ENCODE measurements around the gene RGSL1. TPM values are rescaled to one million over a fixed set of nuclear protein-coding genes. Genes with fewer than 3 reads are reported as not detected.

RGSL1 gene
- total RNA-seq, 2 experiments from 2014 or later, result not detected

GRCh38 chr1:182560392-182560984, 110.5 kb downstream of the RGSL1 start:
- no peak for DNase-seq (ENCODE audit: low spot score)
- H3K4me1 ChIP-seq (ENCODE audit: insufficient read depth, low read length, poor library complexity, severe bottlenecking), result peaks cover 7% of the 10 kb centered on the region
- no peaks in the 10 kb centered on the region for H4K20me1 ChIP-seq (ENCODE audit: insufficient read depth, low read length)
- TF ChIP-seq EZH2phosphoT487 (IDR thresholded peaks at IDR 0.05; ENCODE audit: borderline replicate concordance, low read depth, low read length), result no peak
- TF ChIP-seq, protein P1, sequence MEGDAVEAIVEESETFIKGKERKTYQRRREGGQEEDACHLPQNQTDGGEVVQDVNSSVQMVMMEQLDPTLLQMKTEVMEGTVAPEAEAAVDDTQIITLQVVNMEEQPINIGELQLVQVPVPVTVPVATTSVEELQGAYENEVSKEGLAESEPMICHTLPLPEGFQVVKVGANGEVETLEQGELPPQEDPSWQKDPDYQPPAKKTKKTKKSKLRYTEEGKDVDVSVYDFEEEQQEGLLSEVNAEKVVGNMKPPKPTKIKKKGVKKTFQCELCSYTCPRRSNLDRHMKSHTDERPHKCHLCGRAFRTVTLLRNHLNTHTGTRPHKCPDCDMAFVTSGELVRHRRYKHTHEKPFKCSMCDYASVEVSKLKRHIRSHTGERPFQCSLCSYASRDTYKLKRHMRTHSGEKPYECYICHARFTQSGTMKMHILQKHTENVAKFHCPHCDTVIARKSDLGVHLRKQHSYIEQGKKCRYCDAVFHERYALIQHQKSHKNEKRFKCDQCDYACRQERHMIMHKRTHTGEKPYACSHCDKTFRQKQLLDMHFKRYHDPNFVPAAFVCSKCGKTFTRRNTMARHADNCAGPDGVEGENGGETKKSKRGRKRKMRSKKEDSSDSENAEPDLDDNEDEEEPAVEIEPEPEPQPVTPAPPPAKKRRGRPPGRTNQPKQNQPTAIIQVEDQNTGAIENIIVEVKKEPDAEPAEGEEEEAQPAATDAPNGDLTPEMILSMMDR (conservative IDR thresholded peaks at IDR 0.05; ENCODE audit: low read length), result no peak
- H3K79me2 ChIP-seq (ENCODE audit: insufficient read depth, low read depth, low read length), result no peaks in the 10 kb centered on the region
- ChIA-PET CTCF (ENCODE audit: unreplicated experiment) (no interaction called here), POLR2A (no interaction called here)
- no peak overlapping the region for H3K27ac ChIP-seq (ENCODE audit: low read depth, low read length, poor library complexity, severe bottlenecking)
- H3K36me3 ChIP-seq (ENCODE audit: insufficient read depth, low read length), result no peaks in the 10 kb centered on the region
- no peak overlapping the region for H3K4me2 ChIP-seq (ENCODE audit: low read length)
- no peak overlapping the region for H2AFZ ChIP-seq (ENCODE audit: low read length)
- intact Hi-C loops (cut with micrococcal nuclease; ENCODE audit: unreplicated experiment), result loop anchor here (10.0 kb wide), 1 partner anchor 116 kb away; no protein-coding TSS in a partner anchor
- no peak overlapping the region for H3K4me3 ChIP-seq (ENCODE audit: low read depth, low read length, poor library complexity, severe bottlenecking)
- H3K9me2 ChIP-seq (ENCODE audit: insufficient read depth, low read length), result no peaks in the 10 kb centered on the region
- no TSS peak for BruUV-seq (replicated peaks)
- no peaks in the 10 kb centered on the region for H3K9me3 ChIP-seq (ENCODE audit: low read length)

DNA sequence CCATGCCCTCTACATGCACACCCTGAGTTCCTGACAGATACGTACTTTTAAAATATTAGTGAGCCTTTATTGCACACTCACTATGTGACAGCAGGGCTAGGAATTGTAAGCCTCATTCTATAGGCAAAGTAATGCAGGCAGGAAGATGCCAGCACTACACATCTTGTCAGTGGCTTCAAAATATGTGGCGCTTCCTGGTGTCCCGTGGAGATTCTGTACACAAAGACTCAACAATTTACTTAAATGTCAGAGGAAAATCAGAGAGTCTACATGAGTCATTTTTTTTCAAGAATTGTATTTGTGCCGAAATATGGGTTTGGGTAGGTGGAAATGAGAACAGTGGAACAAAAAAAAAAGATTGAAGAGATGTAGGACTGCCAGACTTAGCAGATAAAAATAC, 111.5 kb downstream of the RGSL1 start:
- Histone ChIP-seq H3K9me2 (ENCODE audit: insufficient read depth, low read length) (no peaks in the 10 kb centered on the region), H4K20me1 (ENCODE audit: insufficient read depth, low read length) (no peaks in the 10 kb centered on the region), H3K27ac (ENCODE audit: low read depth, low read length, poor library complexity, severe bottlenecking) (no peak overlapping the region), H3K36me3 (ENCODE audit: insufficient read depth, low read length) (no peaks in the 10 kb centered on the region; the same call in 1 of the 2 replicates), H3K4me3 (ENCODE audit: low read depth, low read length, poor library complexity, severe bottlenecking) (no peak overlapping the region), H2AFZ (ENCODE audit: low read length) (peak overlapping the region; percentile 37; the same call in 1 of the 2 replicates), H3K79me2 (ENCODE audit: insufficient read depth, low read depth, low read length) (no peaks in the 10 kb centered on the region), H3K9me3 (ENCODE audit: low read length) (peaks cover 3% of the 10 kb centered on the region; the same call in 1 of the 2 replicates), H3K4me1 (ENCODE audit: insufficient read depth, low read length, poor library complexity, severe bottlenecking) (peaks cover 10% of the 10 kb centered on the region), H3K4me2 (ENCODE audit: low read length) (no peak overlapping the region)
- CTCF ChIA-PET (ENCODE audit: unreplicated experiment), result no interaction called here
- POLR2A ChIA-PET, result no interaction called here
- intact Hi-C loops (cut with micrococcal nuclease; ENCODE audit: unreplicated experiment), result loop anchor here (10.0 kb wide), 1 partner anchor 117 kb away; no protein-coding TSS in a partner anchor
- BruUV-seq (replicated peaks), result no TSS peak
- no peak for DNase-seq (ENCODE audit: low spot score)
- TF ChIP-seq, protein P1 (conservative IDR thresholded peaks at IDR 0.05; ENCODE audit: low read length), result no peak
- TF ChIP-seq EZH2phosphoT487 (IDR thresholded peaks at IDR 0.05; ENCODE audit: borderline replicate concordance, low read depth, low read length), result no peak

- intact Hi-C loops (cut with micrococcal nuclease; ENCODE audit: unreplicated experiment), result loop anchor here (10.0 kb wide), 1 partner anchor 118 kb away; no protein-coding TSS in a partner anchor
- TF ChIP-seq, protein P1 (conservative IDR thresholded peaks at IDR 0.05; ENCODE audit: low read length), result no peak
- TF ChIP-seq EZH2phosphoT487 (IDR thresholded peaks at IDR 0.05; ENCODE audit: borderline replicate concordance, low read depth, low read length), result no peak
- Histone ChIP-seq H2AFZ (ENCODE audit: low read length) (no peak overlapping the region), H3K4me1 (ENCODE audit: insufficient read depth, low read length, poor library complexity, severe bottlenecking) (peaks cover 11% of the 10 kb centered on the region), H3K79me2 (ENCODE audit: insufficient read depth, low read depth, low read length) (no peaks in the 10 kb centered on the region), H4K20me1 (ENCODE audit: insufficient read depth, low read length) (no peaks in the 10 kb centered on the region), H3K36me3 (ENCODE audit: insufficient read depth, low read length) (no peaks in the 10 kb centered on the region; the same call in 1 of the 2 replicates), H3K9me3 (ENCODE audit: low read length) (peaks cover 13% of the 10 kb centered on the region; the same call in 1 of the 2 replicates), H3K27ac (ENCODE audit: low read depth, low read length, poor library complexity, severe bottlenecking) (no peak overlapping the region), H3K9me2 (ENCODE audit: insufficient read depth, low read length) (no peaks in the 10 kb centered on the region), H3K4me2 (ENCODE audit: low read length) (no peak overlapping the region), H3K4me3 (ENCODE audit: low read depth, low read length, poor library complexity, severe bottlenecking) (no peak overlapping the region)
- ChIA-PET POLR2A (interaction anchor here (0.7 to 1.1 kb wide), 5 partner anchors 10 to 277 kb away, joined by 3 to 4 read pairs (median 3); no protein-coding TSS in a partner anchor), CTCF (ENCODE audit: unreplicated experiment) (no interaction called here)
- no peak for DNase-seq (ENCODE audit: low spot score)
- BruUV-seq (replicated peaks), result no TSS peak
Observed at GRCh38 chr1:182563095-182563494, 113.1 kb downstream of the RGSL1 start.

All from OCI-LY7 (cell line).